Colonic mucosa (tissue), 4 donors: ENCODE data around the gene FOXP2. TPM values are rescaled to one million over a fixed set of nuclear protein-coding genes. Genes with fewer than 3 reads are reported as not detected.
"Not testable (repeated sequence)": the region's sequence is repeated elsewhere in the genome, so short reads cannot be mapped to it uniquely, and the experiment has no call there.

Experiments
- DNase-seq: peaks from one replicate; pipeline ENCODE4 v3.0.0-alpha.2; 2020
- H3K27ac ChIP-seq: fragments of 200-600 bp; one replicate; pipeline ENCODE4 v1.8.0; 2021
- H3K27me3 ChIP-seq: fragments of 200-600 bp; one replicate; pipeline ENCODE4 v1.8.0; 2021
- H3K36me3 ChIP-seq: fragments of 200-600 bp; one replicate; pipeline ENCODE4 v1.8.0; 2021
- H3K4me1 ChIP-seq: fragments of 200-600 bp; one replicate; pipeline ENCODE4 v1.8.0; 2021; ENCODE audit warnings: mild to moderate bottlenecking
- H3K4me3 ChIP-seq: fragments of 200-600 bp; one replicate; pipeline ENCODE4 v1.8.0; 2021
- H3K9ac ChIP-seq, 2 donors: one replicate each; pipeline ENCODE4 v1.7.0; 2013; ENCODE audit warnings: control low read depth in 2 of 2, low read depth in 2 of 2, low read length in 2 of 2
- H3K9me3 ChIP-seq: fragments of 200-600 bp; one replicate; pipeline ENCODE4 v1.8.0; 2021
- intact Hi-C: fragments of 100-400 bp; cut with DNase I; formaldehyde crosslinking; loops from one replicate; pipeline ENCODE4 v1.14.1; 2022
- total RNA-seq, 2 donors: library from RNA; stranded (reverse); fragmentation: NEBNext Ultra II Directional in 1 of 2; extraction: Animal tissue kit (Norgen Biotek cat#: 25700) in 1 of 2; gene quantifications; one replicate each; pipeline ENCODE4 v1.2.1, GENCODE V29; 2021
- TF ChIP-seq, protein P1 (sequence below): fragments of 200-600 bp; IDR thresholded peaks from one replicate; pipeline ENCODE4 v1.8.0; 2022; ENCODE audit warnings: antibody characterized with exemption, mild to moderate bottlenecking
- donor health status: healthy.
- donor health status: DM: no; HTN: no; CAD: no.
- donor health status: DM: no; HTN: no; CAD: no.

The FOXP2 gene
- total RNA-seq, 2 donors from 2014 or later = 5.3 to 20.0 TPM

DNA sequence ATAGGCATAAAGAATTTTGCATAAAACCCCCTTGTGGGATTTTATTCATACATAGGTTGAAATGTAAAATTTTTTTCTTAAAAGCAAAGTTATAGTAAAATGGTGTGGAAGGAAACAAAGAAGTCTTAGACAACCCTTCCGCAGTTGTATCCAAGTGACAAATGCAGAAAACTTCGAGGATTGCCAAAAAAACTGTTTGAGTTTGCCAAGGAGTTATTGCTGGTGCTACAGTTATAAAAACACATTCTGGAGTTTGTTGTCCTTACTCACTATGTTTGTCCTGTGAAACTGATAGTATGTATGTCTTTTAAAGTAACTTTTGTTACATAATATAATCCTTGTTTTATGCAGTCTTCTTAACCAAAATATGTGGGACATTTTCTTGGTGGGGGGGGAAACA is 120.3 kb downstream of the FOXP2 start:
- no peak for DNase-seq
- Histone ChIP-seq H3K9me3 (no peaks in the 10 kb centered on the region), H3K9ac (no peak overlapping the region), H3K27me3 (no peaks in the 10 kb centered on the region), H3K36me3 (no peaks in the 10 kb centered on the region), H3K4me1 (no peaks in the 10 kb centered on the region), H3K4me3 (no peak overlapping the region), H3K27ac (no peak overlapping the region)
- TF ChIP-seq, protein P1, sequence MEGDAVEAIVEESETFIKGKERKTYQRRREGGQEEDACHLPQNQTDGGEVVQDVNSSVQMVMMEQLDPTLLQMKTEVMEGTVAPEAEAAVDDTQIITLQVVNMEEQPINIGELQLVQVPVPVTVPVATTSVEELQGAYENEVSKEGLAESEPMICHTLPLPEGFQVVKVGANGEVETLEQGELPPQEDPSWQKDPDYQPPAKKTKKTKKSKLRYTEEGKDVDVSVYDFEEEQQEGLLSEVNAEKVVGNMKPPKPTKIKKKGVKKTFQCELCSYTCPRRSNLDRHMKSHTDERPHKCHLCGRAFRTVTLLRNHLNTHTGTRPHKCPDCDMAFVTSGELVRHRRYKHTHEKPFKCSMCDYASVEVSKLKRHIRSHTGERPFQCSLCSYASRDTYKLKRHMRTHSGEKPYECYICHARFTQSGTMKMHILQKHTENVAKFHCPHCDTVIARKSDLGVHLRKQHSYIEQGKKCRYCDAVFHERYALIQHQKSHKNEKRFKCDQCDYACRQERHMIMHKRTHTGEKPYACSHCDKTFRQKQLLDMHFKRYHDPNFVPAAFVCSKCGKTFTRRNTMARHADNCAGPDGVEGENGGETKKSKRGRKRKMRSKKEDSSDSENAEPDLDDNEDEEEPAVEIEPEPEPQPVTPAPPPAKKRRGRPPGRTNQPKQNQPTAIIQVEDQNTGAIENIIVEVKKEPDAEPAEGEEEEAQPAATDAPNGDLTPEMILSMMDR = no peak
- intact Hi-C loops = loop anchor here (10.0 kb wide), 1 partner anchor 450 kb away; no protein-coding TSS in a partner anchor

DNA sequence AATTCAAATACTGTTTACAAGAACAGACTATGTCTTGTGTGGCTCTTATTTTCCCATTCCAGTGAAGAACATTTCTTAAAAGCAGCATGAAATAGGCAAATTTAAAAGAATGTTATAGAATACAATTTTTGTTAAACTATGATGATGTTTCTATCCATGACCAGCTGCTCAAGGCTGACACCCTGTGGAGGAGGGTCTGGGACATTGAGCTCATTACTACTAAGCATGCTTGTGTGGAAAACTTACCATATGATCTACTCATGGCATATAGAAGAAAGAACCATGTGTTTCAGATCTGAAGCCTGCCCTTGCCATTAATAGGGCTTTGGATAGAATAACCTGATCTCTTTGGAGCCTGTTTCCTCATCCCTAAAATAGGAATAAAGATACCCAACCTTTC is 125.0 kb downstream of the FOXP2 start:
- peak; percentile 21 for DNase-seq
- intact Hi-C loops = loop anchor here (10.0 kb wide), 1 partner anchor 455 kb away; no protein-coding TSS in a partner anchor
- H3K4me1 ChIP-seq = no peaks in the 10 kb centered on the region
- no peak overlapping the region for H3K27ac ChIP-seq
- H3K9ac ChIP-seq = no peak overlapping the region
- TF ChIP-seq, protein P1 = no peak
- H3K36me3 ChIP-seq = no peaks in the 10 kb centered on the region
- no peaks in the 10 kb centered on the region for H3K9me3 ChIP-seq
- H3K27me3 ChIP-seq = no peaks in the 10 kb centered on the region
- no peak overlapping the region for H3K4me3 ChIP-seq

DNA sequence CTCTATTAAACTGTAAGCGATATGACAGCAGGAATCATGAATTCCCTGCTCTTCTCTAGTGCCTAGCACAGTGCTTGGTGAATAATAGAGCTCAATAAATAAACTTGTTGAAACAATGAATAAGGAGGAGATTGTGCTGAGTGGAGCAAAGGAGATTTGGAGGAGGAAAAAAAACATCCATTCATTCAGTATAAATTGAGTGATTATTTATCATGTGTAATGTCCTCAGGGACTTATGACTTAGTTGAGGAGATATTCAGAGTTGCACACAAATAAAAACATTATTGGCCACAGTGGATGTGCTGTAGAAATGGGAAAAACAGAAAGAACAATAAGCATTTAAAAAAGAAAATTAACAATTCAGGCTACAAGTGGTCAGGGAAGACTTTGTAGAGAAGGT is 125.7 kb downstream of the FOXP2 start:
- no peaks in the 10 kb centered on the region for H3K9me3 ChIP-seq
- no peak overlapping the region for H3K4me3 ChIP-seq
- H3K27ac ChIP-seq = no peak overlapping the region
- intact Hi-C loops = no loop called here
- TF ChIP-seq, protein P1 = no peak
- no peak for DNase-seq
- H3K4me1 ChIP-seq = no peaks in the 10 kb centered on the region
- no peaks in the 10 kb centered on the region for H3K36me3 ChIP-seq
- no peaks in the 10 kb centered on the region for H3K27me3 ChIP-seq
- H3K9ac ChIP-seq = no peak overlapping the region

DNA sequence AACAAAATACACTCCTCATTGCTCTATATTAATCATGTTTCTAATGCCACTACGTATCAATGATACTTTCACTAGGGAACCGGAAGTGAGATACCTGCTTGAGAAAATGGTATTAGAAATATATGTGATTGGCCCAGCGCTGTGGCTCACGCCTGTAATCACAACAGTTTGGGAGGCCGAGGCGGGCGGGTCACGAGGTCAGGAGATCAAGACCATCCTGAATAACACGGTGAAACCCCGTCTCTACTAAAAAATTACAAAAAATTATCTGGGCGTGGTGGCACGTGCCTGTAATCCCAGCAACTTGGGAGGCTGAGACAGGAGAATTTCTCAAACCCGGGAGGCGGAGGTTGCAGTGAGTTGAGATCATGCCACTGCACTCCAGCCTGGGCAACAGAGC is 132.7 kb downstream of the FOXP2 start:
- H3K9ac ChIP-seq, H3K27me3 ChIP-seq, H3K4me3 ChIP-seq, DNase-seq, H3K4me1 ChIP-seq, H3K36me3 ChIP-seq, intact Hi-C loops, H3K27ac ChIP-seq, H3K9me3 ChIP-seq: not testable (repeated sequence)

DNA sequence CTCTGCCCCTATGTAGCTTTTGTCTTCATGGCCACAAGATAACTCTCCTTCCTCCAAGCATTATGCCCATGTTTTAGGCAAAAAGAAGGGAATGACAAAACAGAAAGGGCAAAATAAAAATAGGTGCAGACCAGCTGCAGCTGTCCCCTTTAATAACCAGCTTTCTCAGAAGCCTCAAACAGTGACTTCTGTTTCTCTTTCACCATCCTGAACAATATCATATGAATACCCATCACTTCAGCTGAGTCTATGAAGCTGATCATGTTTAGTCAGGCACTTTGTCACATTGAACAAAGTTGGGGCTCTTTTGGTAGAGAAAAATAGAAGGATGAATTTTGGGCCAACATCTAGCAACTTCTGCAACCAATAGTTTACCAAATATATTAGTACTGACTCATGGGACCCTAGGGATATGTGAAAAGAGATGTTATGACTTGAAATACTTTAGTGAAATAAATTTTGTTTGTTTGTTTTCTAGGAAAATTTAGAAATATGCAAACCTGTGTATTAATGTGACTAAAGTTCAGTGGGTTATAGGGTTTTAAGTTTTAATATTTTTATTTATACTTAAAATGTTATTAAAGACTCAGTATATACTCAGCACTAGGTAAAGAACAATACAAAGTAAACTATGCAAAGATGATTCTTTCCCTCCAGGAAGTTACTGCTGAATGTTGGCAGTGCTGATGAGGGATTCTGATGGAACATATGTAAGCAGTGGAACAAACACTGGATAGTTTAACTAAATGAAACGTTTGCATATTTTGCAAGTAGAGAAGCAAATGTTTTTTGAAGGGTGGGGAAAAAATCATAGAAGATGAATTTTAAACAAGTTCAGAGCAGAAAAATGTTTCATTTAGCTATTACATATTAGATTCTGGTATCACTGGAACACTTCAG is 133.7 kb downstream of the FOXP2 start:
- DNase-seq = no peak
- H3K4me1 ChIP-seq = no peaks in the 10 kb centered on the region
- intact Hi-C loops = no loop called here
- H3K9ac ChIP-seq = no peak overlapping the region
- TF ChIP-seq, protein P1 = no peak
- no peak overlapping the region for H3K4me3 ChIP-seq
- H3K9me3 ChIP-seq = no peaks in the 10 kb centered on the region
- H3K27me3 ChIP-seq = no peaks in the 10 kb centered on the region
- no peak overlapping the region for H3K27ac ChIP-seq
- no peaks in the 10 kb centered on the region for H3K36me3 ChIP-seq
